Stimulated activated CD8-positive, alpha-beta memory T cell treated with anti-CD3 and anti-CD28 coated beads, Interleukin-12 subunit alpha, Interleukin-12 subunit beta, amount 100 ng/mL, for 1 hour (primary cell): ENCODE measurements around the gene OR4D1.

Source experiments
- DNase-seq: peaks from one replicate; pipeline ENCODE4 v3.0.0-alpha.2; 2020; ENCODE audit warnings: low read depth

OR4D1 gene

GRCh38 chr17:58153671-58154070 is 5.5 kb downstream of the OR4D1 start:
- DNase-seq: no peak

GRCh38 chr17:58156839-58157803 is 8.9 kb downstream of the OR4D1 start:
- peak; percentile 32 for DNase-seq

GRCh38 chr17:58158181-58158580 is 10.0 kb downstream of the OR4D1 start:
- DNase-seq: no peak

DNA sequence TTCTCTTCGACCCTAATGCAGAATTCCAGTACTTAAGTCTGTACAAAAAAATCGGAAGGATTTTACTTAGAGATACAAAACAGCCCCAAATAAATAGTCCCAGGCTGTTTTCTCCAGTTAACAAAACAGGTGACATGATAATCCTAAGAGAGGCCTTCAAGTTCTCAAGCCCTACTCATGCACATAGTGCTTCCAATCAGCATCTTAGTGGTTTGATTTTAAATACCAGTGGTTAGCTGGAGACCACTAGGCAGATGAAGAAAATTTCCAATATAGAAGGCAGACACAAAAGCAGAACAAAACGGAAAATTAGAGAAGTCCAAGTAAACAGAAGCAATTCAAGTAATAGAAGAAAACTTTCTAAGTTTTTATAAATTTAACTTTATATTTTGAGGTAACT is 13.4 kb downstream of the OR4D1 start:
- no peak for DNase-seq

DNA sequence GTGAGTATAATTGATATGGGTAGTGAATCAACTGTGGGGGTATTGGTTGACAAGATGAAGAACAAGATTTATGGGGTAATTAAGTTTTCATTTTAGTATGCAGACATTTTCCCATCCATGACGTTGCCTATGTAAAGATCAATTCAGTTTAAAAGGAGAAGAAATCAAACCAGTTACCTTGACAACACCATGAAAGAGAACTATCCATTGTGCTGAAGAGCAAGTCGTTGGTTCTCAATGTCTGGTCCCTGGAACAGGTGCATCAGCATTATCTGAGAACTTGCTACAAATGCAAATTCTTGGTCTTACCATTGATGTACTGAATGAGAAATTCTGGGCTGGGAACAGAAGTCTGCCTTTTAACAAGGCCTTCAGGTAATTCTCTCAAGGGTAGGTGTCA is 17.8 kb downstream of the OR4D1 start:
- DNase-seq: no peak

GRCh38 chr17:58166682-58167081 is 18.5 kb downstream of the OR4D1 start, which contains the start of gene OR4D2:
OR4D2 (plus strand) TSS chr17:58166982; CDS start chr17:58169656, 2,674 bp downstream.
- no peak for DNase-seq

DNA sequence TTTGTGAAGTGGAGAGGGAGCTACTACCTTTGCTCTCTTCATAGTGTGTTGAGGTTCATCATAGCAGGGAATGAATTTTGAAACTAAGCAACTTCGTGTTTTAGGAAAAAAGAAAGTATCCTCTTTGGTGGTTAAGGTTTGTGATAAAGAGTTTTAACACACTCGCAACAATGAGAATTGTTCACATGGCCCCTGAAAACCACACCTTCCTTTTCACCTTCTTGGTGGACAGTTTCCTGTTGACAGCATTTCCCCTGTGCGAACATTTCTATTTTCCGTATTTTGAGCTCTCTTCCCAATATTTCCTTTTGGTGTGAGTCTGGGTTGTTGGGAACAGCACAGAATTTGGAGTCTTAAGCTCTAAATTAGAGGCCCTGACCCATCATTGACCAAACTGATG is 22.4 kb downstream of the OR4D1 start:
- no peak for DNase-seq

DNA sequence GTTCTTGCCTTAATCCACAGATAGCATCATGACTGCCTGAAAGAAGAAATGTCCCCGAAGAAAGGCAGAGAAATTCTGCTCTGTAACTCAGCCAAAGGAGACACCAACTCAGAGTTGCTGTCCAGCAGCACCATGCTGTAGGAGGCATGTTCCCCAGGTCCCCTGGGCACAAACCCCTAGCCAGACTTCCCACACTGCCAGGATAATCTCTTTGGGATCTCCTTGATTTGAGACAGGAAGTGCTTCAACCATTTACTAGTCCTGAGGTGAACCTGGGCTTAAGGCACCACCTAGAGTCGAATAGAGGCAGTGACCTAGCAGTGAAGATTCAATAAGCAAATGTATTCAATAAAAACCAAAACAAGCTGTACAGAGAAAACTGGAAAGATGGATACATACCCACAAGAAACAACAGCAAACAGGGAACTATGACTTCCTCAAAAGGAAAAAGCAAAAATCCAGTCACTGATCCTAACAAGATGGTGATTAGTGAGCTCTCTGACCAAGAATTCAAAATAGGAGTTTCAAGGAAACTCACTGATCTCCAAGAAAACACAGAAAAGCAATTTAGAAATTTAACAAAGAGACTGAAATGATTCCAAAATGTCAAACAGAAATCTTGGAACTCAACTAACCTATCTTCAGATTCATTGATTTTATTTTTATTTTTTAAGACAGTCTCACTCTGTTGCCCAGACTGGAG is 24.3 kb downstream of the OR4D1 start:
- no peak for DNase-seq

GRCh38 chr17:58174871-58175270 is 26.7 kb downstream of the OR4D1 start:
- no peak for DNase-seq

DNA sequence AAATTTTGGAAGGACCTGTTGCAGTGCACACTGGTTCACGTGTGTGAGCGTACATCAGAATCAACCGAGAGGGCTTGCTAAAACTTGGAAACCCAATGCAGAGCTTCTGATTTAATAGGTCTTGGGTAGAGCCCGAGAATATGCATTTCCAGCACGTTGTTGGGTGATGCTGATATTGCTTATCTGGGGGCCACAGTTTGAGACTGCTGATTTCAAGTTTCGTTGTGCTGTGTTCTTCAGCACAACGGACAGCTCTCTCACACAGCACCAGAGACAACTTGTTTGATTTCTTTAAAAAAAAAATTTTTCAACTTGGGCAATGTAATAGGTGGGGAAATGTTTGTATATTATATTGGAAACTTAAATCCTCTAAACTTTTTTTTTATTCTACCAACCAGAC is 28.0 kb downstream of the OR4D1 start:
- no peak for DNase-seq

DNA sequence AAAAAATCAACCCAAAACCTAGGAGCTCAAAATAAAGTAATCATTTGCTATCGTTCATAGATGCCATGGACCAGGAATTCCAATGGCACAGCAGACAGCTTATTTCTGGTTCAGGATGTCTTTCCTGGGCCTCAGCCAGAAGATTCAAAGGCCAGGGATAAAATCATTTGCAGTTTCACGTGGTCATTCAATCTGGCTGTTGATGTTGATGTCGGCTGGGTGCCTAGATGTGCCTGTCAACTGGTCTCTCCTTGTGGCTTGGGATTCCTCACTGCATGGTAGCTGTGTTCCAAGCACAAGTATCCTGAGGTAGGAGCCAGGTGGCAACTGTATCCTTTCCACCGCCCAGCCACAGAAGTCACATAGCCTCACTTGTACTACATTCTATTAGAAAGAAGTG is 33.6 kb downstream of the OR4D1 start:
- no peak for DNase-seq

- no peak for DNase-seq
Measured at GRCh38 chr17:58183514-58183913, 35.3 kb downstream of the OR4D1 start.

- no peak for DNase-seq
Measured at GRCh38 chr17:58184308-58184985, 36.3 kb downstream of the OR4D1 start.

DNA sequence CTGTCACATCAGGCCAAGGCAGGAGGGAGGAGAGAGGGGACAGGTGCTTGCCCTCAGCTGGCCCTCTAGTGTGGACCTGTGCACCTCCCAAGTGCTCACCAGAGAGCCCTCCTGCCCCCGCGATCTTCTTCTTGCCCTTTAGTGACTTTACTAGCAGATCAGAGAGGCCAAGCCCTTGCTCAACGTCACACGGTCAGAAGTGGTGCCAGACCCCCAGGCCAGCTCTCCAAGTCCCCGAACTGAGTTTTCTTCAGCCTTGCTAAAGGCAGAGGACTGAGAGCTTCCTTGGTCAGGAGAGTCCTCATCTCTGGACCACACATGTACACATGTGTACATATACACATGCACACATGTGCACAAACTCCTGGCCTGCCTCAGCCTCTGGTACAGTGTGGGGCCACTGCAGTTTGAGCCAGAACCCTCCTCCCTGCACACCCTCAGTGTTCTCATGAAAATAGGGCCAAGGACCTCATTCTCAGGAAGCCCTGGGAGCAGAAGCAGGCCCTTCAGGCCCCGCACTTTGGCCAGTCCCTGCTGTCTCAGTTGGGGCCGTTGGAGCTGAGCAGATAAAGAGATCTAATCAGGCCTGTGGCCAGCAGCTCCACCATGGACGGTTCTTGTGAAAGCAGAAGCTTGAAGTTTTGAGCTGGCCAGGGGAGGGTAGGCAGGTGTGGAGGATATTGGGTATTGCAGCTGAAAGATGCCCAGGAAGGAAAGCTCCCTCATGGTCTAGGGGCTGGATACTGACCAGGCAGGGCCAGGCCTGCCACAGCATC is 37.0 kb downstream of the OR4D1 start:
- DNase-seq: no peak

DNA sequence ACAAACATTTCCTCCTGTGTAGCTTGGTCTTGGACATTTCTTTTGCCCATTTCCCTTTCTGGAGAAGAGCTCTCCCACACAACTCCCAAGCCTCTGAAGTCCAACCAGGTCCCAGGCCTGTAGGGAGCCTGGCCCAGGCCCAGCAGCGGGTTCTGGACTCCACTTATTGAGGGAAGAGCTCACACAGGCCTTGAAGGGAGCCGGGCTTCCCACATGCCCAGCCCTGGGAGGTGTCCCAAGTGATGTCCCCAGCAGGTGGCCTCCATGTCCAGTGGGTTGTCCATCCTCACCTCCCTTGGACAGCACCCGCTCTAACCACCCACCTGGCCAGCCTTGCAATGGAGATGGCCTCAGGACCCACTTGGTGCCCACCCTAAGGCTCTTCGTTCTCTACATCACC is 38.4 kb downstream of the OR4D1 start:
- no peak for DNase-seq

- DNase-seq: no peak
Measured at GRCh38 chr17:58187063-58187462, 38.9 kb downstream of the OR4D1 start.

DNA sequence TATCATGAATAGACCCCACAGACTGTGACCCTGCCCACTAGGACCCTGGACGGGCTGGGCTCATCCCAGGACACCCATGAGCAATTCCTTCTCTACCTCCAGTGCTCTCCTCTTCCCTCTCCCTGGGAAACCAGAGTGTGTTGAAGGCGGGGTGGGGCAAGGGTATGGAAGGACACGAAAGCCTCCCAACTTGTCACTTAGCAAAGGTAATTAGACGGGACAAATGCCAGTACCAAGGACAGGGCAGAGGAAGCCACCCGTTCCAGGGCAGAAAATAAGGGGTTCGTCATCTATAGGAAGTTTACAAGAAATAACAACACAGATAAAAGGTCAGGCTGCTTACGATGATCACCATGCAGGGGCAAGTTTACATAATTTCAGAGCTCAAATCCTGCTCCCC is 39.5 kb downstream of the OR4D1 start:
- DNase-seq: no peak

DNA sequence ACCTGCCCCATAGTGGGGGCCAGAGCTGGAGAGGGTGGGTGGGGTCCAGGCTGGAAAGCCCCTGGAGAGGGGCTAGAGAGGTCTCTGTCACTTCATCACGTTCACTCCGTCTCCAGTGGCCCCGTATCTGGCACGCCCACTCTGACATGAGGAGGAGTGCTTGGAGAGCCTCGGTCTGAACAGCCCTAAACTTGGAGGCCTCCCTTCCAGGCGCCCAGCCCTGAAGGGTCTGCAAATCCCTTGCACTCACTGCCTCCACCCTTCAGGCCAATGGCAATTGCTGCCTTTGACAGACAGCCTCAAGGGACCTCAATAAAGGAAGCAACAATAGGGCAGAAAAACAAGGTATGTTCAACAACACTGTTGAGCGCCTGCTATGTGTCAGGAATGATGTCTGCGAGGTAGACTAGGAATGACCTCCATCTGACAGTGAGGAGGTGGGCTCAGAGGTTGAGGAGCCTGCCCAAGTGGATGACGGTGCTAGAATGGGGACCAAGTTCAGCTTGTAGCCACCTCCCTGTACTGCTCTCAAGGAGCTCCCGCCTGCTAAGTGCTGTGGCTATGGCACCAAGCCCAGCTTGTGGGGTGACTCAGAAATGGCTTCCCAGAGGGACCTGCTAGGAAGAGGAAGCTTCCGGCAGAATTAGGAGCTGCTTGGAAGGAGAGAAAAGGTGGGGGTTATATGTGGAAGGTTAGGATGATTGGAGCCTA is 41.4 kb downstream of the OR4D1 start:
- no peak for DNase-seq

GRCh38 chr17:58191241-58191896 is 43.2 kb downstream of the OR4D1 start:
- no peak for DNase-seq

- DNase-seq: no peak
Measured at GRCh38 chr17:58192612-58193011, 44.4 kb downstream of the OR4D1 start, which contains the start of gene EPX. EPX (plus strand) TSS chr17:58192726; CDS start chr17:58192847, 121 bp downstream.
